ENCODE results near the gene PRSS37. TPM values are rescaled to one million over a fixed set of nuclear protein-coding genes. Genes with fewer than 3 reads are reported as not detected.

The PRSS37 gene
- total RNA-seq, 1 experiment from 2014 or later = not detected

DNA sequence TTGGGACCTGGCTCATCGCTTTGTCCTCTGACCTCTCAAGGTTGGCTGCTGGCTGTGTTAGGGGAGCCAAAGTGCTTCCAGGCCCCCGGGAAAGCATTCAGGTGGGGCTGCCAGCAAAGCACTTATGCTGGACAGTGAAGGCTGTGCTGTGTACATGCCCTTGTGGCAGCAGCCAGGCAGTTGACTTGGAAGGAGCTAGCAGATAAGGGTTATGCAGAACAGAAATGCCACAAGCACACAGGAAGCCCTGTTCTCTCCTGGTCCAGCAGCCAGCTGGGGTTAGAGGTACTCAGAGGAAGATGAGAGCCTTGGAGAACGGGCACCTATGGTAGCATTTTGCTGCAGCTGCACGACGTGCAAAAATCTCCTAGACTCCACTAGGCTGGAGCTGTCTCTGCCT lies 39.7 kb upstream of the PRSS37 start:
- Histone ChIP-seq H3K36me3 (ENCODE audit: insufficient read depth, low read length, poor library complexity, severe bottlenecking) (no peaks in the 10 kb centered on the region), H3K27ac (ENCODE audit: low read depth, low read length, poor library complexity, severe bottlenecking) (no peak overlapping the region), H3K4me3 (ENCODE audit: low read depth, low read length, poor library complexity, severe bottlenecking) (no peak overlapping the region), H3K4me1 (ENCODE audit: insufficient read depth, low read length, poor library complexity, severe bottlenecking) (no peaks in the 10 kb centered on the region), H3K27me3 (replicated peaks; ENCODE audit: insufficient read depth, low read depth, low read length, poor library complexity) (no peaks in the 10 kb centered on the region), H3K9me3 (ENCODE audit: low read depth, low read length, poor library complexity, severe bottlenecking) (no peaks in the 10 kb centered on the region)
- no peak for DNase-seq (ENCODE audit: low spot score)
- no TSS peak for BruUV-seq (replicated peaks)
- intact Hi-C loops (cut with micrococcal nuclease; ENCODE audit: unreplicated experiment) = no loop called here
- ChIA-PET CTCF (no interaction called here), POLR2A (ENCODE audit: low non-redundant PET) (no interaction called here)
- TF ChIP-seq EZH2 (IDR thresholded peaks at IDR 0.05; ENCODE audit: borderline replicate concordance, low read depth, low read length, poor library complexity, severe bottlenecking) = no peak
- TF ChIP-seq, protein P1, sequence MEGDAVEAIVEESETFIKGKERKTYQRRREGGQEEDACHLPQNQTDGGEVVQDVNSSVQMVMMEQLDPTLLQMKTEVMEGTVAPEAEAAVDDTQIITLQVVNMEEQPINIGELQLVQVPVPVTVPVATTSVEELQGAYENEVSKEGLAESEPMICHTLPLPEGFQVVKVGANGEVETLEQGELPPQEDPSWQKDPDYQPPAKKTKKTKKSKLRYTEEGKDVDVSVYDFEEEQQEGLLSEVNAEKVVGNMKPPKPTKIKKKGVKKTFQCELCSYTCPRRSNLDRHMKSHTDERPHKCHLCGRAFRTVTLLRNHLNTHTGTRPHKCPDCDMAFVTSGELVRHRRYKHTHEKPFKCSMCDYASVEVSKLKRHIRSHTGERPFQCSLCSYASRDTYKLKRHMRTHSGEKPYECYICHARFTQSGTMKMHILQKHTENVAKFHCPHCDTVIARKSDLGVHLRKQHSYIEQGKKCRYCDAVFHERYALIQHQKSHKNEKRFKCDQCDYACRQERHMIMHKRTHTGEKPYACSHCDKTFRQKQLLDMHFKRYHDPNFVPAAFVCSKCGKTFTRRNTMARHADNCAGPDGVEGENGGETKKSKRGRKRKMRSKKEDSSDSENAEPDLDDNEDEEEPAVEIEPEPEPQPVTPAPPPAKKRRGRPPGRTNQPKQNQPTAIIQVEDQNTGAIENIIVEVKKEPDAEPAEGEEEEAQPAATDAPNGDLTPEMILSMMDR (conservative IDR thresholded peaks at IDR 0.05; ENCODE audit: low read depth, low read length) = no peak

DNA sequence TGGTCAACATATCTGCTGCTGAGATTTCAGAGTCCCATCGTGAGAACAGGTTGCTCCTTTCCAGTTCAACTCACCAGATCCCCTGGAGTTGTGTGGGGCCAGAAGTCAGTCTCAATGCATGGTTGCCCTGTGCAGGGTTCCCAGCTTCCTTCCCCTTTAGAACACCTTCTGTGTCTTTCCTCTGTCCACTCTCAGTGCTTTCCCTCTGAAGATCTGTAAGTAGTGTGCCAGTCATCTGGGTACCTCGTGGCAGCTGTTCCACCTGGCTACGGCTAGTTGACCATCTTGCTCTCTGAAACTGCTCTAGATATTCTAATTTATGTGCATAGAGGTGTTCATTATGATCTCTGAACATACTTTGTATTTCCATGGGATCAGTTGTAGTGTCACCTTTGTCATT lies 36.1 kb upstream of the PRSS37 start:
- DNase-seq (ENCODE audit: low spot score) = no peak
- TF ChIP-seq, protein P1 (conservative IDR thresholded peaks at IDR 0.05; ENCODE audit: low read depth, low read length) = no peak
- no peak for TF ChIP-seq EZH2 (IDR thresholded peaks at IDR 0.05; ENCODE audit: borderline replicate concordance, low read depth, low read length, poor library complexity, severe bottlenecking)
- ChIA-PET CTCF (no interaction called here), POLR2A (ENCODE audit: low non-redundant PET) (no interaction called here)
- Histone ChIP-seq H3K36me3 (ENCODE audit: insufficient read depth, low read length, poor library complexity, severe bottlenecking) (no peaks in the 10 kb centered on the region), H3K4me1 (ENCODE audit: insufficient read depth, low read length, poor library complexity, severe bottlenecking) (no peaks in the 10 kb centered on the region), H3K27ac (ENCODE audit: low read depth, low read length, poor library complexity, severe bottlenecking) (no peak overlapping the region), H3K4me3 (ENCODE audit: low read depth, low read length, poor library complexity, severe bottlenecking) (no peak overlapping the region), H3K27me3 (replicated peaks; ENCODE audit: insufficient read depth, low read depth, low read length, poor library complexity) (no peaks in the 10 kb centered on the region), H3K9me3 (ENCODE audit: low read depth, low read length, poor library complexity, severe bottlenecking) (no peaks in the 10 kb centered on the region)
- intact Hi-C loops (cut with micrococcal nuclease; ENCODE audit: unreplicated experiment) = no loop called here
- BruUV-seq (replicated peaks) = no TSS peak

DNA sequence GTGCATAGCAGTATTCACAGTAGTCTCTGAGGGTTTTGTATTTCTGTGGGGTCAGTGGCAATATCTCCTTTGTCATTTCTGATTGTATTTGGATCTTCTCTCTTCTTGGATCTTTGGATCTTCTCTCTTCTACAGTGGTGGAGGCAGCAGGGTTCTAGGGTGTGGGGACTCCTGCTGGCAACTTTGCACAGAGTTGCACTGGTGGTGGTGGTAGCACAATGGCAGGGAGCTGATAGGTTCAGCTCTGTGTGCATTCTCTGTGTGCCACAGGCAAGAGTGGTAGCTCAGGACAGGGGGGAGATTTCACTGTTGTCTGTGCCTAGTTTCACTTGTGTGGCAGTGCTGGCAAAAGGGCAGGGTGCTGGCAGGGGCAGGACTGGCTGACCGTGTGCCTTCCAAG lies 35.1 kb upstream of the PRSS37 start:
- Histone ChIP-seq H3K27me3 (replicated peaks; ENCODE audit: insufficient read depth, low read depth, low read length, poor library complexity) (no peaks in the 10 kb centered on the region), H3K36me3 (ENCODE audit: insufficient read depth, low read length, poor library complexity, severe bottlenecking) (no peaks in the 10 kb centered on the region), H3K27ac (ENCODE audit: low read depth, low read length, poor library complexity, severe bottlenecking) (no peak overlapping the region), H3K4me1 (ENCODE audit: insufficient read depth, low read length, poor library complexity, severe bottlenecking) (no peaks in the 10 kb centered on the region), H3K9me3 (ENCODE audit: low read depth, low read length, poor library complexity, severe bottlenecking) (no peaks in the 10 kb centered on the region), H3K4me3 (ENCODE audit: low read depth, low read length, poor library complexity, severe bottlenecking) (no peak overlapping the region)
- no TSS peak for BruUV-seq (replicated peaks)
- ChIA-PET CTCF (no interaction called here), POLR2A (ENCODE audit: low non-redundant PET) (no interaction called here)
- intact Hi-C loops (cut with micrococcal nuclease; ENCODE audit: unreplicated experiment) = no loop called here
- no peak for DNase-seq (ENCODE audit: low spot score)
- TF ChIP-seq EZH2 (IDR thresholded peaks at IDR 0.05; ENCODE audit: borderline replicate concordance, low read depth, low read length, poor library complexity, severe bottlenecking) = no peak
- TF ChIP-seq, protein P1 (conservative IDR thresholded peaks at IDR 0.05; ENCODE audit: low read depth, low read length) = no peak
